Lower leg skin (tissue), 3 donors: ENCODE data around the gene CSNK2B.

ENCODE experiments used
- CTCF ChIP-seq, 3 donors: fragments of 450-650 bp; IDR thresholded peaks; one replicate each; pipeline ENCODE4 v1.5.1; 2016; ENCODE audit warnings: antibody characterized with exemption in 3 of 3, mild to moderate bottlenecking in 3 of 3, moderate library complexity in 2 of 3
- POLR2A ChIP-seq, 2 donors: fragments of 450-650 bp; IDR thresholded peaks; one replicate each; pipeline ENCODE4 v1.6.1; 2016 to 2017; ENCODE audit warnings: antibody characterized with exemption in 2 of 2, mild to moderate bottlenecking in 1 of 2, moderate library complexity in 1 of 2

- TF ChIP-seq CTCF (IDR thresholded peaks at IDR 0.05) (no peak), POLR2A (IDR thresholded peaks at IDR 0.05) (no peak)
Observed at GRCh38 chr6:31701666-31702404, 36.0 kb downstream of the CSNK2B start.
